Osteocyte (in vitro differentiated cells): ENCODE results near the gene HNRNPL. TPM values are rescaled to one million over a fixed set of nuclear protein-coding genes. Genes with fewer than 3 reads are reported as not detected.

ENCODE experiments used
- DNase-seq: peaks from one replicate; pipeline ENCODE4 v3.0.0; 2021; ENCODE audit warnings: mixed read lengths; ENCODE audit not compliant: unreplicated experiment; ENCODE audit errors: extremely low spot score
- H3K27ac Mint-ChIP-seq: one replicate; pipeline ENCODE4 v1.8.0; 2021; ENCODE audit warnings: mild to moderate bottlenecking, mixed read lengths; ENCODE audit not compliant: unreplicated experiment
- H3K27me3 Mint-ChIP-seq: one replicate; pipeline ENCODE4 v1.8.0; 2021; ENCODE audit warnings: mixed read lengths; ENCODE audit not compliant: unreplicated experiment
- H3K36me3 Mint-ChIP-seq: one replicate; pipeline ENCODE4 v1.8.0; 2021; ENCODE audit warnings: mixed read lengths; ENCODE audit not compliant: unreplicated experiment
- H3K4me1 Mint-ChIP-seq: one replicate; pipeline ENCODE4 v1.8.0; 2021; ENCODE audit warnings: mixed read lengths; ENCODE audit not compliant: unreplicated experiment
- H3K4me3 Mint-ChIP-seq: one replicate; pipeline ENCODE4 v1.8.0; 2021; ENCODE audit warnings: mild to moderate bottlenecking, moderate library complexity, mixed read lengths; ENCODE audit not compliant: unreplicated experiment
- H3K9me3 Mint-ChIP-seq: one replicate; pipeline ENCODE4 v1.8.0; 2021; ENCODE audit warnings: mixed read lengths; ENCODE audit not compliant: unreplicated experiment
- total RNA-seq: library from RNA; stranded (reverse); gene quantifications from 2 replicates; pipeline ENCODE4 v1.2.1, GENCODE V29; 2021
- TF ChIP-seq, protein P1 (sequence below): fragments of 200-600 bp; sonication (generic); IDR thresholded peaks from 2 replicates; pipeline ENCODE4 v1.5.0; 2021; ENCODE audit warnings: antibody characterized with exemption, mild to moderate bottlenecking, moderate library complexity

HNRNPL gene
- total RNA-seq, 1 donor from 2014 or later: 262 TPM

DNA sequence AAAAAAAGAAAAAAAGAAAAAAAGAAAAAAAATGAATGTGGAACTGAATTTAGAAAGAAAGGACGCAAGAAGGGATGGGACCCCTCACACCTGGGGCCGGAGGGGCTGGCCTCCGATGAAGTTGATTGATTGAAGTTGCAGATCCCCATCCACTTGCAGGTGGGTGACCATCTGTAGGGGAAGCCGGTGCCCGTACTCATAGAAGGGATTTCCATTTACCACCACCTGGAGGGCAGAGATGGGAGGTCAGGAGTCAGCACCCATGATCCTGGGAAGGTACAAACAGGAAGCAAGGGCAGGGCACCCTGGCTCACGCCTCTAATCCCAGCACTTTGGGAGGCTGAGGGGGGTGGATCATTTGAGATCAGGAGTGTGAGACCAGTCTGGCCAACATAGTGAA, 43.4 kb downstream of the HNRNPL start:
- no peaks in the 10 kb centered on the region for H3K36me3 Mint-ChIP-seq
- no peak overlapping the region for H3K27ac Mint-ChIP-seq
- no peaks in the 10 kb centered on the region for H3K27me3 Mint-ChIP-seq
- no peaks in the 10 kb centered on the region for H3K9me3 Mint-ChIP-seq
- no peak for DNase-seq
- H3K4me1 Mint-ChIP-seq: no peaks in the 10 kb centered on the region
- H3K4me3 Mint-ChIP-seq: no peak overlapping the region
- TF ChIP-seq, protein P1, sequence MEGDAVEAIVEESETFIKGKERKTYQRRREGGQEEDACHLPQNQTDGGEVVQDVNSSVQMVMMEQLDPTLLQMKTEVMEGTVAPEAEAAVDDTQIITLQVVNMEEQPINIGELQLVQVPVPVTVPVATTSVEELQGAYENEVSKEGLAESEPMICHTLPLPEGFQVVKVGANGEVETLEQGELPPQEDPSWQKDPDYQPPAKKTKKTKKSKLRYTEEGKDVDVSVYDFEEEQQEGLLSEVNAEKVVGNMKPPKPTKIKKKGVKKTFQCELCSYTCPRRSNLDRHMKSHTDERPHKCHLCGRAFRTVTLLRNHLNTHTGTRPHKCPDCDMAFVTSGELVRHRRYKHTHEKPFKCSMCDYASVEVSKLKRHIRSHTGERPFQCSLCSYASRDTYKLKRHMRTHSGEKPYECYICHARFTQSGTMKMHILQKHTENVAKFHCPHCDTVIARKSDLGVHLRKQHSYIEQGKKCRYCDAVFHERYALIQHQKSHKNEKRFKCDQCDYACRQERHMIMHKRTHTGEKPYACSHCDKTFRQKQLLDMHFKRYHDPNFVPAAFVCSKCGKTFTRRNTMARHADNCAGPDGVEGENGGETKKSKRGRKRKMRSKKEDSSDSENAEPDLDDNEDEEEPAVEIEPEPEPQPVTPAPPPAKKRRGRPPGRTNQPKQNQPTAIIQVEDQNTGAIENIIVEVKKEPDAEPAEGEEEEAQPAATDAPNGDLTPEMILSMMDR: no peak

GRCh38 chr19:38805180-38805579, 44.6 kb downstream of the HNRNPL start:
- Mint-ChIP-seq H3K27me3 (no peaks in the 10 kb centered on the region), H3K9me3 (no peaks in the 10 kb centered on the region), H3K36me3 (no peaks in the 10 kb centered on the region), H3K4me3 (no peak overlapping the region), H3K27ac (no peak overlapping the region), H3K4me1 (no peaks in the 10 kb centered on the region)
- no peak for DNase-seq
- TF ChIP-seq, protein P1: no peak

DNA sequence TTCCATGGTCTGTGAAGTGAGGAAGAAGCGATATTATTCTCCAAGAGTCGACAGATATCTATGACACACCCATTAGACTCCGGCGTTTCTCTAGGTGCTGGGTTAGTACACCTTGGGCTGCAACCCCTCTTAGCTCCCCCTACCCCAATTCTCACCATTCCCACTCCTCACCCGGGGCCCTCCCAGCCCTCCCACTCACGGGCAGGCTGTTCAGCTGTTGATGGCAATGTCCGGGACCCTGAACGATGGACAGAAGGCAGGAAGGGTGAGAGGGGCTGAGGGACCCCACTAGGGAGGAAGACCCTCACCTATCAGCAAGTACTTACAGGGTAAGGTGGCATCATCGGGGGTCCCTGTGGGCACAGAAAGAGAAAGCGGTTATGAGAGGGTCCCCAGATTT, 46.2 kb downstream of the HNRNPL start:
- Mint-ChIP-seq H3K27me3 (no peaks in the 10 kb centered on the region), H3K9me3 (no peaks in the 10 kb centered on the region), H3K27ac (no peak overlapping the region), H3K36me3 (no peaks in the 10 kb centered on the region), H3K4me1 (peaks cover 3% of the 10 kb centered on the region), H3K4me3 (no peak overlapping the region)
- DNase-seq: no peak
- TF ChIP-seq, protein P1: no peak

DNA sequence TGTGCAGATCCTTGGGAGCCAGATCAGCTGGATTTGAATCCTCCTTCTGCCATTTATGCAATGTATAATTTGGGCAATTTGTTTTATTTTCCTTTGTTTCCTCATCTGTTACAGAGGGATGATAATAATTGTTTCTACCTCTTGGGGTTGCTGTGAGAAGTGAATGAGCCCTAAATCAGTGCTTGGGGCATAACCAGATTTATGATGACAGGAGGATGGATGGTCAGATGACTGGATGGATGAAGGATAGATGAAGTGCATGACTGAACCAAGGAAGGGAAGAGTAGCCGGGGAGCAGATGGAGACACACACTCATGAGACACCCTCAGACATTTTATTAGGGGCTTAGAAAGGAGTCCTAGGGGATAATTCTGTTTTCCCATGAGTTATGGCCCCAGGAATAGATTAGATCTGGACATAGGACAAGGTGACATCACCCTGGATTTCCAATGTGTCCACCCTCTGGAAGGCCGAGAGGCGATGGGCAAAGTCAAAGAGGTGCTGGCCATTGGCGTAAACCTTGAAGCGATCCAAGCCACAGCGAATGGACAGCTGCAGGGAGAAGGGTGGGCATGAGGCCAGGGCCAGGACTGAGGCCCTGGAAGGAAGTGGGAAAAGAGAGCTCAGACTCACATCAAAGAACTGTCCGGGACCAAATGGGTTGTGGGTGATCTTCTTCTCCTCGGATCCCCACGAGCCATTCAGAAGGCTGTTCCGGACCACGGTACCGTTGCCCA, 48.3 kb downstream of the HNRNPL start:
- TF ChIP-seq, protein P1: no peak
- Mint-ChIP-seq H3K27ac (no peak overlapping the region), H3K27me3 (no peaks in the 10 kb centered on the region), H3K4me1 (peaks cover 3% of the 10 kb centered on the region), H3K9me3 (no peaks in the 10 kb centered on the region), H3K36me3 (no peaks in the 10 kb centered on the region), H3K4me3 (no peak overlapping the region)
- DNase-seq: no peak

DNA sequence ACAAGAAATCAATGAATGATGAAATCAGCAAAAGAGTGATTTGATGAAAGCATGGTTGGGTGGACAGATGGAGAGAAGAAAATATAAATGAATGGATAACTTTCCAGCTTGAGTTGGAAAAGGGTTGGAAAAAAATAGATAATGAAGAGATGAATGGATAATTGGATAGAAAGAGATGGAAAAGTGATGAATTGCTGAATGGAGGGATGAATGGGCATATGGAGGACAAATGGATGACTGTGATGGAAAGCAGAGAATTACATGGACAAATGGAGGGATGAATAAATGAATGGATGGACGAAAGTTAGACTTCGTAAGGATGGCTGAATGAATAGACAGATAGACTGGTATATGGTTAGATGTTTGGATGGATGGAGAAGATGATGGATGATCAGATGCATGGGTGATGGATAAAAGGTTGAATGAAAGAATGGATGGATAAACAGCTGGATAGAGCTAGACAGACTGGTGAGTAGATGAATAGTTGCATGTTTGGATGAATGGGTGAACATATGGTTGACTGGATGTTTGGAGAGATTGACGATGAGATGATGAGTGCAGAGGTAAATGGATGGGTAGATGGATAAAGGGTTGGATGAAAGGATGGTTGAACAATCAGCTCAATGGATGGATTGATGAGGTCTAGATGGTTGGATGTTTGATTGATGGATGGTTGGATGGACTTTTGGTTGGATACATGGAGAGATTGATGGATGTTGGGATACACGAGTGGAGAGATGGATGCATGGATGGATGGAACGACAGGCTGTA, 49.0 kb downstream of the HNRNPL start:
- DNase-seq: no peak

More for the DNA sequence above, 49.0 kb downstream of the HNRNPL start:
- Mint-ChIP-seq H3K27ac (no peak overlapping the region), H3K4me3 (no peak overlapping the region), H3K36me3 (no peaks in the 10 kb centered on the region), H3K4me1 (peaks cover 3% of the 10 kb centered on the region), H3K27me3 (no peaks in the 10 kb centered on the region), H3K9me3 (no peaks in the 10 kb centered on the region)
- TF ChIP-seq, protein P1: no peak
